Fibroblast of the aortic adventitia (primary cell): ENCODE results near the gene CR1. TPM values are rescaled to one million over a fixed set of nuclear protein-coding genes. Genes with fewer than 3 reads are reported as not detected.
"Not testable (repeated sequence)": the region's sequence is repeated elsewhere in the genome, so short reads cannot be mapped to it uniquely, and the experiment has no call there.

Experiments
- DNase-seq: peaks from one replicate; pipeline ENCODE4 v3.0.0-alpha.2; 2010; ENCODE audit warnings: low read depth
- H3K4me3 ChIP-seq: 2 replicates; pipeline ENCODE4 v1.5.1; 2011; ENCODE audit warnings: low read depth, mild to moderate bottlenecking, control low read depth, low read length, moderate library complexity
- total RNA-seq: library from RNA; depleted of rRNA; stranded (reverse); fragments of >200 nt; gene quantifications from 2 replicates; pipeline ENCODE4 v1.2.3, GENCODE V29; 2012; ENCODE audit warnings: low replicate concordance
- TF ChIP-seq, protein P1 (sequence below): IDR thresholded peaks from 2 replicates; pipeline ENCODE4 v1.5.1; 2011; ENCODE audit warnings: mild to moderate bottlenecking, low read length, control low read depth, inconsistent platforms; ENCODE audit not compliant: insufficient read depth

CR1 gene
- total RNA-seq, 1 donor: not detected

DNA sequence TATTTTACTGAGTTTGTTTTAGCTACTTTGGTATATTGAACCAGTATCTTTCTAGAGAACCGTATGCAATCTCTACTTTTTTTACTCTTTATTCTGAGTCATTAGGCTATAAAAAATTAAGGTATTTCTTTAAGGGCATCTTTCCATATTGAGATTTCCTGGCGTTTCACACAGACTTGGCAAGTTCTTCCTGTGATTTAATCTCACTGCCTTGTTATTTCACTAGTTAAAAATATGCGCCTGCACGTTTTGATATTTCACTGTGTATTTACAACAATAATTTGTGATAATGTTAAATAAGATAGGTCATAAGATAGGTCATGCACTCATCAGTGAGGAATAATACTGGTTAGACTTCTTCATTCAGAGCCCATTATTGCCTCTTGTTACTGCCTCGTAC lies 132.8 kb downstream of the CR1 start:
- H3K4me3 ChIP-seq: no peak overlapping the region
- TF ChIP-seq, protein P1, sequence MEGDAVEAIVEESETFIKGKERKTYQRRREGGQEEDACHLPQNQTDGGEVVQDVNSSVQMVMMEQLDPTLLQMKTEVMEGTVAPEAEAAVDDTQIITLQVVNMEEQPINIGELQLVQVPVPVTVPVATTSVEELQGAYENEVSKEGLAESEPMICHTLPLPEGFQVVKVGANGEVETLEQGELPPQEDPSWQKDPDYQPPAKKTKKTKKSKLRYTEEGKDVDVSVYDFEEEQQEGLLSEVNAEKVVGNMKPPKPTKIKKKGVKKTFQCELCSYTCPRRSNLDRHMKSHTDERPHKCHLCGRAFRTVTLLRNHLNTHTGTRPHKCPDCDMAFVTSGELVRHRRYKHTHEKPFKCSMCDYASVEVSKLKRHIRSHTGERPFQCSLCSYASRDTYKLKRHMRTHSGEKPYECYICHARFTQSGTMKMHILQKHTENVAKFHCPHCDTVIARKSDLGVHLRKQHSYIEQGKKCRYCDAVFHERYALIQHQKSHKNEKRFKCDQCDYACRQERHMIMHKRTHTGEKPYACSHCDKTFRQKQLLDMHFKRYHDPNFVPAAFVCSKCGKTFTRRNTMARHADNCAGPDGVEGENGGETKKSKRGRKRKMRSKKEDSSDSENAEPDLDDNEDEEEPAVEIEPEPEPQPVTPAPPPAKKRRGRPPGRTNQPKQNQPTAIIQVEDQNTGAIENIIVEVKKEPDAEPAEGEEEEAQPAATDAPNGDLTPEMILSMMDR: no peak
- DNase-seq: peak; percentile 59

- TF ChIP-seq, protein P1: no peak
- H3K4me3 ChIP-seq: no peak overlapping the region
- DNase-seq: no peak
Measured at GRCh38 chr1:207631137-207631536, 135.2 kb downstream of the CR1 start.

DNA sequence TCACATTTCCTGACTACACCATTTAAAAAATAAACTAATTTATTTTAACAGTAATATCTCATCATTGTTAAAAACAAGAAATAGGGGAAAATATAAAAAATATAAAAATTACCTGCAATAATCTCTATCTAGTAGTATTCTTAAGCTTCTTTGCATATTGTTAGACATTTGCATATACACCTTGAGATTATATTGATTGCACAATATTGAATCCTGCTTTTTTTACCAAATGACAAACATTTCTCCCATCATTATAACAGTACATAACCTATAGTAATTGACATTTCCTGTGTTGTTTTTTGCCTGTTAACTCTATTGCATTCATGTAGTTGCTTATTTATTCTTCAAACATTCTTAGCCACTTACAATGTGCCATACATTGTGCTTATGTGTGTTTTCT lies 137.3 kb downstream of the CR1 start:
- TF ChIP-seq, protein P1: no peak
- H3K4me3 ChIP-seq: no peak overlapping the region

DNA sequence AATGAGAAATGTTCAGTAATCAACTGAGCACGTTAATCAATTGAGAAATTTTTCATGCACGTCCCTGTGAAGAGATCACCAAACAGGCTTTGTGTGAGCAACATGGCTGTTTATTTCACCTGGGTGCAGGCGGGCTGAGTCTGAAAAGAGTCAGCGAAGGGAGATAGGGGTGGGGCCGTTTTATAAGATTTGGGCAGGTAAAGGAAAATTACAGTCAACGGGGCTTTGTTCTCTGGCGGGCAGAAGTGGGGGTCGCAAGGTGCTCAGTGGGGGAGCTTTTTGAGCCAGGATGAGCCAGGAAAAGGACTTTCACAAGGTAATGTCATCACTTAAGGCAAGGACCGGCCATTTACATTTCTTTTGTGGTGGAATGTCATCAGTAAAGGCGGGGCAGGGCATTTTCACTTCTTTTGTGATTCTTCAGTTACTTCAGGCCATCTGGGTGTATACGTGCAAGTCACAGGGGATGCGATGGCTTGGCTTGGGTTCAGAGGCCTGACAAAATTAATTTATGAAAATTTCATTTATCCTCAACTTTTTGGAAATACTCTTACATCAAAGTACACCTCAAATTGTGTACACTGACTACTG lies 137.8 kb downstream of the CR1 start:
- H3K4me3 ChIP-seq, DNase-seq: not testable (repeated sequence)

More for the DNA sequence above, 137.3 kb downstream of the CR1 start:
- no peak for DNase-seq

GRCh38 chr1:207634293-207634692 lies 138.3 kb downstream of the CR1 start:
- not testable (repeated sequence) for DNase-seq, H3K4me3 ChIP-seq

DNA sequence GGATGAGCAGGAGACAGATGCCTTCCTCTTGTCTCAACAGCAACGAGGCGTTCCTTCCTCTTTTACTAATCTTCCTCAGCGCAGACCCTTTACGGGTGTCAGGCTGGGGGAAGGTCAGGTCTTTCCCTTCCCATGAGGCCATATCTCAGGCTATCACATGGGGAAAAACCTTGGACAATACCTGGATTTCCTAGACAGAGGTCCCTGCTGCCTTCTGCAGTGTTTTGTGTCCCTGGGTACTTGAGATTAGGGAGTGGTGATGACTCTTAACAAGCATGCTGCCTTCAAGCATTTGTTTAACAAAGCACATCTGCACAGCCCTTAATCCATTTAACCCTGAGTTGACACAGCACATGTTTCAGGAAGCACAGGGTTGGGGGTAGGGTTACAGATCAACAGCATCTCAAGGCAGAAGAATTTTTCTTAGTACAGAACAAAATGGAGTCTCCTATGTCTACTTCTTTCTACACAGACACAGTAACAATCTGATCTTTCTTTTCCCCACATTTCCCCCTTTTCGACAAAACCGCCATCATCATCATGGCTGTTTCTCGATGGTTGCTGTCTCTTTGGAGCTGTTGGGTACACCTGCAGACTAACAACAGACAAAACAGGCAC lies 139.7 kb downstream of the CR1 start:
- not testable (repeated sequence) for DNase-seq, H3K4me3 ChIP-seq

- not testable (repeated sequence) for H3K4me3 ChIP-seq, DNase-seq
Measured at GRCh38 chr1:207638487-207639145, 142.7 kb downstream of the CR1 start.

- H3K4me3 ChIP-seq, DNase-seq: not testable (repeated sequence)
Measured at GRCh38 chr1:207639362-207639761, 143.4 kb downstream of the CR1 start.

- TF ChIP-seq, protein P1: no peak
- peak overlapping the region; percentile 70 for H3K4me3 ChIP-seq
- DNase-seq: no peak
Measured at GRCh38 chr1:207644166-207644851, 148.4 kb downstream of the CR1 start.
